ENCODE results near the gene ETDA.

- TF ChIP-seq CTCF (IDR thresholded peaks at IDR 0.05): no peak
- TF ChIP-seq EZH2 (IDR thresholded peaks at IDR 0.05): no peak
These were observed 44.1 kb downstream of the ETDA start for GRCh38 chrX:135295944-135296305.
